ENCODE data around the gene IQCE.
"Not testable (repeated sequence)": the region's sequence is repeated elsewhere in the genome, so short reads cannot be mapped to it uniquely, and the experiment has no call there.

Gene IQCE

DNA sequence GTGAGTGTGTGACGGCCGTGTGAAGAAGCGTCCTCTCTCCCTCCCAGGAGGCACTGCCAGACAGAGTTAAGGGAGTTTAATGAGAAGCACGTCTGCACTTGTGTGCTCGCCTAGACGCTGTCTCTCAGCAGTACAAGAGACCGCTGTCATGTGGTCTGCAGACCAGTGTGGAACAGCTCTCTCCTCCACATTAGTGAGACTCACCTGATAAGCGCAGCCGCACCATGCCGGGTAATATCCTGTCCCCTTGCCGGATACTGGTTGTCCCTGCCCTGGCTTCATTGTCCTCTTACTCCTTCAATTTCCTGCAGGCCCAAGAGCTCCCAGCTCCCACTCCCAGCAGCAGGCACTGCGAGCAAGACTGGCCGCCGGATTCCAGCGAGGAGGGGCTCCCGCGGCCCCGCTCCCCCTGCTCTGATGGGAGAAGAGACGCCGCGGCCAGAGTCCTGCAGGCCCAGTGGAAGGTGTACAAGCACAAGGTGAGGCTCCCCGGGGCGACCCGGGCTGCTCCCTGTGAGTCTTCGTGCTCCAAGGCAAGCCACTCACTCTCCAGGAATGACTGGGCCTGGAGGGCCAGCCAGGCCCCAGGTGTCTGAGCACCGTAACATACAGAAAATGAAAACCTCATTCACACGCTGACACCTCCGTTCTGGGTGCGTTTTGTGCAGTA lies 39.5 kb downstream of the IQCE start:
- DNase-seq (ENCODE audit: low read depth in 1 of 2, low spot score in 1 of 2) = no peak

DNA sequence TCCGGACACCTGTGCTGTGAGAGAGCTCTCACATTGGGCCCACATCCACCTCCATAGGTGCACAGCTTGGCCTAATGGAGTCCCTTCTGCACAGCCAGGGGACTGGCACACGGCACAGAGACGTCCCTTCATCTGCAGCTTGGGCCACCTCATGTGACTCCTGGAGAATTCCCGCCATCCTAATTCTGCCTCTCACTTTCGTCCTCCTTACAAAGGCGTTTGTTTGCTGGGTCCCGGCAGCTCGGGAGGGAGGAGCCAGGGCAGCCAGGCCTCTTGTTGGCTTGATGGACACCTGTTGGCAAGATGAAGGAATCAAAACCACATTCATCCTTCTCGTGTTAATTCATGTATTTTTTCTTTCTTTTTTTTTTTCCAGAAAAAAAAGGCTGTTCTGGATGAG lies 42.3 kb downstream of the IQCE start:
- no peak for DNase-seq (ENCODE audit: low read depth in 1 of 2, low spot score in 1 of 2)

DNA sequence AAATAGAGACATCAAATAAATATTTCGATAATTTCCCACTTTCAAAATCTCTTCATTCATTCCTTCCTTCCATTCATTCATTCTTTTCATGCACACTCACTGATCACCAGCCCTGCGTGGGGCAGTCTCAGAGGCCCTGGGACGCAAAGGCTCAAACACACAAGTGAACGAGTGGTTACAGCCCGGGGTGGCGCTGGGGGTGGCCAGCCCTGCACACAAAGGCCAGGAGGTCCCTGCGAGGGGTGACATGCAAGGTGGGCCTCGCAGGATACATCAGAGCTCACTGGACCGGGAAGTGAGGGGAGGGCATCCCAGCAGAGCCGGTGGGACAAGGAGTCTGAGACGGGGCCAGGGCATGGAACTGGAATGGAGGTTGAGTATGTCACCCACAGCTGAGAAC lies 43.1 kb downstream of the IQCE start:
- no peak for DNase-seq (ENCODE audit: low read depth in 1 of 2, low spot score in 1 of 2)

DNA sequence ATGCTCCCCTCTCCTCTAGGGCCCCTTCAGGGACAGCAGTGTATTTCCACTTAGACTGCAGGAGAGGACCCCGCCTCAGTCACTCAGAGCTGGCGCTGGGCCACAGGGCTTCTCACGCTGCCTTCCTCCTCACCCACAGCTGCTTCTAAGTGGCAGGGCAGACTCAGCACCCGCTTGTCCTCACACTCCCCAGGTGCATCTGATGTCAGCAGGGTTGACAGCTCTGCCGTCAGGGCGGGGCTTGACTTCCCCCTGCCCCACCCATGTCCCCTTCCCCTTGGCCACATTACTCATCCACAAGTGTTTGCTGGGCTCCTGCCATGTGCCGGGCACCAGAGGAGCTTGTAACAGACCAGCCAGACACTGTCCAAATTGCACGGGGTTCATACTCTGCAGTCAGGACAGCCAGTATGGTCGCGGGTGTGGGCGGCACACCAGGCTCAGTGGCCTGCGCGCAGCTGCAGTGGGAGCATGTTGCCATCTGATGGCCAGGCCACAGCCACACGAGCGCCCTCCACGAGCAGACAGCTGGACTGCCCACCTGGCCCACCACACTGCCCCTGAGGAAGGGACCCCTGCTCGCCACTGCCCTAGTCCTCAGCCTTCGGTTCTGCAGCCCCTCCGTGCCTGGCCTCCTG lies 43.7 kb downstream of the IQCE start:
- no peak for DNase-seq (ENCODE audit: low read depth in 1 of 2, low spot score in 1 of 2)

DNA sequence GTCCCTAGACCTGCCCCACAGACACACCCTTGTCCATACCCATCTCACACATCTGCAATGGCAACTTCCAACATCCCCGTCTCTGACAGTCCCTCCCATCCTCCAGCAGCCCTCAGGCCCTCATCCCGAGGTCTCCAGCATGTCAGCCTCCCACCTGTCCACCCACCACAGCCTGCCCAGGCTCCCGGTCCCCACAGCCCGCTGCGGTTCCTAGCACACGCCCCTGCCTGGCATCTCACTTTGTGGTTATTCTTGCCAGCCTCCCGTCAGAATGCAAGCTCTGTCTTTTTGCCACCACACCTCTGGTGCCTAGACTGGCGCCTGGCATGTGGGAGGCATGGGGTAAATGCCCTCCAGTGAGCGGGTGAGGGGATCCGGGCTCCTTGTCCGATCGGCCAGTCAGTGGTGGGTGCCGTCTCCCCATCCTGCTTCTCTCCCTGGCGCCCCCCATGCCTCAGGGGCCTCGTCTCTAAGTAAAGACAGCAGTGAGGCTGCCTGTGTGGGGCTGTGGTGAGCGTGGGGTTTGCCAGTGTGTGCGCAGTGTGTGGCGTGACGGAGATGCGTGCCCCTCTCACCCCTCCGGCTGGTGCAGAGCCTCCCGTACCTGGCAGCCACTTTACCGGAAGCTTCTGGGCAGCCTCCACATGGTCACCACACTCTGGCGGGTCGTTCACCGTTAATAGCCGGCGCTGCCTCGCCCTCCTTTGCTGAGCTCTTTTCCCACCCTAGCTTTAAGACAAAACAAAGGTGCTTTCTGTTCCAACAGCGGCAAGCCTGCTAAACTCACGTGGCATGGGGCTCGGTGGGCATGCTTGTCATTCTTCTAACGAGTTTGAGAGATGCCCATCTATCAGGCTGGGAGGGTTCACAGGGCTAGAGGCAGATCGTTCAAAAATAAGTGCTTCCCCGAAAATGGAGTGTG lies 44.5 kb downstream of the IQCE start:
- DNase-seq (ENCODE audit: low read depth in 1 of 2, low spot score in 1 of 2) = no peak

DNA sequence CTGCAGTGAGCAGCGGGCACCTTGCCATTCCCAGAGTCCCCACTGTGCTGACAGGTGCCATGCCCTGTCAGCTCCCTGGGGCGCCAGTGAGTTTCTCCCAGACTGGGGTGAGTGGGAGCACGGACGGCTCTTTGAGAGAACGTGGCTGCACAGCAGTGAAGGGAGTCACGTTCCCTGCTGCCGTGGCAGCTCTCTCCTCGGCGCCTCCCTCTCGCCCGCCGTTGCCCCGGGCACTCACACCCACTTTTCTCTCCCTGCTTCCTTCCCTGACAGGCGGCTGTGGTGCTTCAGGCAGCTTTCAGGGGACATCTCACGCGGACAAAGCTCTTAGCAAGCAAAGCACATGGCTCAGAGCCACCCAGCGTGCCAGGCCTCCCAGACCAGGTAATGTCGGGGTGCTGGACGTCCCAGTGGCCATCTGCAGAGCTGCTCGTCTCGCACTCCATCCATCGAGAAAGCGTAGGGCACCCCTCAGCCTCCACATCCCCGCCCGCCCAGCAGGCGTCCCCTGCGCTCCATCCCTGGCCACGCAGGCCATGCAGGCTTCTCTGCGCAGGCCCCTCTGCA lies 45.9 kb downstream of the IQCE start:
- DNase-seq (ENCODE audit: low read depth in 1 of 2, low spot score in 1 of 2) = no peak

DNA sequence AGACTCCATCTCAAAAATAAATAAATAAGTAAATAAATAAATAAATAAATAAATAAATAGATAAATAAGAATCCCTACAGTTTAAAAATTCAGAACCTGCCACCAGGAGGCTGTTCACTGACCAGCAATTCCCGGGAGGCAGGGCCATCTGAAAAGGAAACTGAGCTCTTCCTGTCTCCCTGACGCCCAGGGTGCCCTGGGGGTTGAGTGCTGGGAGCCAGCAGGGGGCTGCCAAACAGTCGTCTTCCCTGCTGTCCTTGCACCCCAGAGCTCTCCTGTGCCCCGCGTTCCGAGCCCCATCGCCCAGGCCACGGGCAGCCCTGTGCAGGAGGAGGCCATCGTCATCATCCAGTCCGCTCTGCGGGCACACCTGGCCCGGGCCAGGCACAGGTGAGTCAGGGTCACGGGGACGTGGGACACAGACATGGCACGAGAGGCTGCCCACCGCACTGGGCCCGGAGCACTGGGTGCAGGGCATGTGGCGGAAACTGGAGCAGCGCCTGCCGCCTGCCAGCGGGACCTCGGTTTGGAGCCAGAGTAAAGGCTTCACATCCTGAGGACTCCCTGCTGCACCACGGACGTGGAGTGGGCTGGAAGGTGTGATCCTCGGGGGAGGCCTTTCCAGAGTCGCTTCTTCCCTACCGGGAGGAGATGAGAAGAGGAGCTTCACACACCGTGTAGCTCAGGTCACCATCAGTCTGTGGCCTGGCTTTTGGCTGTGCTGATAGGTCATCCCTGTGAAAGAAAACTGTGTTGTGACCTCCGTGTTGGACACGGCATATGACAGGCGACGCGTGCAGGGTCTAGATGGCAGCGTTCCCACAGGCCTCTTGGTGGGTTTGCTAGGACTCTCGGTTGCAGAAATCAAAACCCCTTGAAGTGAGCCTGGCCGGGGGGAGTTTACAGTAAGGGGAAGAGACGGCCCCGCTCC lies 47.1 kb downstream of the IQCE start:
- no peak for DNase-seq (ENCODE audit: low read depth in 1 of 2, low spot score in 1 of 2)

DNA sequence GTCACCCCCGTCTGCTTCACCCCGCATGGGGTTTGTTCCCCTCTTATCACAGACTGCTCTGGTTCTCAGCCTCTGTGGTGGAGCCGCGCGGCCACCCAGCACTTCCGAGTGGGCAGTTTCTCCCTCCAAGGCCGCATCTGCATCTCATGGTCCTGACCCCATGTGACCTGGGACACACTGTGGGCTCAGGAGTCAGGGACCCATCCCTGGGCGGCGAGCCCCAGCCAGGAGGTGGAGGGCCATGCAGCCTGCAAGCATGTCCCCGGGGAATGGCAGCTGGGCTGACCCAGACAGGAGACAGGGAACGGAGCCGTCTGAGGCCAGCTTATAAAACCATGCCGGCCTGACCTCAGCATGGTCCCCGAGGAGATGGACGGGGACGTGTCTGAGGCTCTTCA lies 47.8 kb downstream of the IQCE start:
- no peak for DNase-seq (ENCODE audit: low read depth in 1 of 2, low spot score in 1 of 2)

DNA sequence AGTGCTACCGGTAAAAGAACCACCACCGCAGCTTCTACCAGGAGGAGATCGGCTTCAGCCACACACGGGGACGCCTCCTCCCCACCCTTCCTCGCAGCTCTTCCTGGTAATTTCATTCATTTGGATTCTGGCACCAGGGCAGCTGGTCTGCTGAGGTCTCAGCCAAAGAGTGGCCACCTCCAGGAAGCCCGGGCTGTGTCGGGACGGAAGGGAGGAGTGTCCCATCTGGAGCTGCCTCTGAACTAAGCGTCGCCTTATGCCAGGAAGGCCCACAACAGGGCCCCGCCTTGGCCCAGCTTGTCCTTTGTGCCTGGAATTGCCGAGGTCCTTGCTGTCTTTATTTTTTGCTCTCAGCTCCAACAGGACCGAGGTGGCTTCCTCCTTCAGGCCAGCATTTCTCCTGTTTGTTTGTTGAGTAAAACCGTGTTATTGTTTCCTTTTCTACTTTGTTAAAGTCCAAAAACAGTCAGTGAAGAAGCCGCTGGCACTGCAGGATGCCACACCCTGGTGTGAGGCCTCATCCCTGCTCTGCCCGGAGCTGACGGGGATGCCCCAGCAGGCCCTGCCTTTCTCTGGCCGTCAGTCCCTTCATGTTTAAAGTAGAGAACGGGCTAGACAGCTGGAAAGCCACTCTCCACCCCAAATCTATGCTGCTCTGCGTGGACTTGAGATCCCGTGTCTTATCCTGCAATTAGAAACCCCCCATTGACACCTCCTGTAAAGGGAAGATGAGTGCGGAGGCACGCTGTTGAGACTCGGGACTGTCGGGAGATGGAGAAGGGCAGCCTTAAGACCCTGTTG lies 48.5 kb downstream of the IQCE start:
- DNase-seq (ENCODE audit: low read depth in 1 of 2, low spot score in 1 of 2) = no peak

DNA sequence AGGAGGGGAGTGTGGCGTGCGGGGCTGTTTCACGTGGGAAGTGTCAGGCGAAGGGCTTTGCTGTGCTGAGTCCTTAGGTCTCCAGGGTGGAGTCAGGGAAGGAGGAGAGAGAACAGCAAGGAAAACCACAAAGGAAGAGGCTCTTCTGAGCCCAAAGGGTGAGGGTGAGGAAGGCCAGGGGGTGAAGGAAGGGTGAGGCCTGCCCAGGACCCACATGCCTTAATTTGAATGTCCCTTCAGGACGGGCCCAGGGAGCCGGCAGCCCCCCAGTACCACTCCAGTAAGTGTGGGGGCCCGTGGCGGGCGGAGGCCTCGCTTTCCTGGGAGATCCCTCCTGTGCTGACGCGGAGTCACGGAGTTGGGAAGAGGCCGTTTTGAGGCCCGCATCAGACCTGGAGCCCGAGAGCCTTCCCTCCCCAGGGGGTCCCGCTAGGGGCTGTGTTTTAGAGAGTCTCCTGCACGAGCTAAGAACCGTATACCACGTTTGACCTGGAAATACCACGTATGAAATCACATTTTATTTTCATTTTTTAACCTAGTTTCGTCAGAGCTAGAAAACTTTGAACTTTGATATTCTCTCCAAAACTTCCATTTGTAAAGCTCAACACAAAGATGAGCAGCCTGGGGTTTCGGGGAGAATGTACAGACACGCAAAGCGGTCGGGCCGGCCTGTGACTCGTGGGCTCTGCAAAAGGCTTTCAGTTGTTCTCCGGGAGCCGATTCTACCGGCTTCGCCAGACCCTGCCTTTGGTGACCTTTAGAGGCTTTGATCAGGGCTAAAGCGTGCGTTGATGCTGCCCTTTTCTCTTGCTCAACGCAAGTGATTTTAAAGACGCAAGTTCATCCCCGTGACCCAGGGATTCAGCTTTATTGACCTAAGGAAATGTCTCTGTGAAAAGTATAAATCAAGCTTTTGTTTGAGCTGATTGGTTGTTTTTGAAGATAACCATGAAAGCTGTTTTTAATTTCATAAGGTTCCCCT lies 49.4 kb downstream of the IQCE start:
- no peak for DNase-seq (ENCODE audit: low read depth in 1 of 2, low spot score in 1 of 2)

DNA sequence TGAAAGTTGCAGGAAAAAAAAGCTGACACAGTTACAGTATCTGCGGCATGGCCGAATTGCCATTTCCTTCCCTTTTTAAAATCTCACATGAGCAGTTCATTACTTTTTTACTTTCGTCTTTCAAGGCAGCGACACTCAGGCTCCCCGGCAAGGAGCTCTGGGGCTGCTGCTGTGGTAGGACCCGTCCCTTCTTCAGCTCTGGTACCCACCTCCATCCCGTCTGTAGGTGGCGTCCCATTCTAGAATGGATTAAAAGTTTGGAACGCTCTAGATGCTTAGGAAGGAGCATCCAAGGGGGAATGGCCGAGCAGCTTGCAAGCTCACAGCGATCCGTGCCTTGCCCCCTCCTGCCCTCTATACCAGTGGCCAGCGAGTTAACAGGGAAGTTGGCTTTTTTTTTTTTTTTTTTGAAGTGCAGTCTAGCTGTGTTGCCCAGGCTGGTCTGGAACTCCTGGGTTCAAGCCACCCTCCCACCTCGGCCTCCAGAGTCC lies 50.2 kb downstream of the IQCE start:
- no peak for DNase-seq (ENCODE audit: low read depth in 1 of 2, low spot score in 1 of 2)

DNA sequence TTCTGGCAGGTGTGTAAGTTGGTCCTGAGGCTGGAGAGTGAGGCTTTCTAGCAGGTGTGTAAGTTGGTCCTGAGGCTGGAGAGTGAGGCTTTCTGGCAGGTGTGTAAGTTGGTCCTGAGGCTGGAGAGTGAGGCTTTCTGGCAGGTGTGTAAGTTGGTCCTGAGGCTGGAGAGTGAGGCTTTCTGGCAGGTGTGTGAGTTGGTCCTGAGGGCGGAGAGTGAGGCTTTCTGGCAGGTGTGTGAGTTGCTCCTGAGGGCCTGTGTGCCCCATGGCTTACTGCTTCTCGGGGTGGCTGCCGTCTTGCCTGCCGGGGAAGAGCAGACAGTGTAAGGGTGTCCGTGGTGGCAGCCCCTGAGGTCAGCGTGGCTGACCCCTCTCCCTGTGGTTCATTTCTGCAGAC lies 50.9 kb downstream of the IQCE start:
- DNase-seq (ENCODE audit: low read depth in 1 of 2, low spot score in 1 of 2) = not testable (repeated sequence)

DNA sequence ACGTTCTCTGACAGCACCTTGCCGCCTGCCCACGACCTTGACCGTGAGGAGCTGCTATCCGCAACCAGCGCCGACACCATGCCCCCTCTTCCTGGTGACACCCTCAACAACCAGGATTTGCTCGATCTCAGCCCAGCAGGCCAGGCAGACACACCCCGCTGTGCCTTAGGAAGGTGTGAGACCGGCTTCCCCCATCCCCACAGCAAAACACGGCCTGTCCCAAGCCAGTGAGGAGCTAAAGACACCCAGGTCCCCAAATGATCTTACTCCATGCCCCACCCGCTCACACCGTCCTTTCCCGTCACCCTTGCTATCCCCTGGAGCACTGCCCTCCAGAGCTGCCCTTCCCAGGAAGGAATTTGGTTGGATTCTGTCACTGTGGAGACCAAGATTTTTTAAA lies 51.7 kb downstream of the IQCE start:
- no peak for DNase-seq (ENCODE audit: low read depth in 1 of 2, low spot score in 1 of 2)

DNA sequence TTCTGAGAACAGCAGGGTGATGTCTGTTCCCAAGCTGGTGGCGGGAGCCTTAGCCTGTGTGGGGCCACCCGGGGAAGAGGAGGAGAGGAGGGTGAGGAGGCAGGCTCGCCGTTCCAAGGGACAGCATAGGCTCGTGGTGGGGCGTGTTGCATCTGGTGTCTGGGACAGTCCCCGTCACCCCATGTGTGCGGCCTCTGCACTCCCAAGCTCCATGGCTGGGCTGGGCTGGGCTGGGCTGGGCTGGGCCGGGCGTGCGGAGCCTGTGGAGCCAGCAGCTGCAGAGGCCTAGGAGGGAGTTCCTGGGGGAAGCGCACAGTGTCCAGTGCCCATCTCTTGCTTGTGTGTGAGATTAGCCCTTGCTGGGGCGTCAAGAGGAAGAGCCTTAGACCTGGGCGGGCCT lies 52.1 kb downstream of the IQCE start:
- DNase-seq (ENCODE audit: low read depth in 1 of 2, low spot score in 1 of 2) = no peak

DNA sequence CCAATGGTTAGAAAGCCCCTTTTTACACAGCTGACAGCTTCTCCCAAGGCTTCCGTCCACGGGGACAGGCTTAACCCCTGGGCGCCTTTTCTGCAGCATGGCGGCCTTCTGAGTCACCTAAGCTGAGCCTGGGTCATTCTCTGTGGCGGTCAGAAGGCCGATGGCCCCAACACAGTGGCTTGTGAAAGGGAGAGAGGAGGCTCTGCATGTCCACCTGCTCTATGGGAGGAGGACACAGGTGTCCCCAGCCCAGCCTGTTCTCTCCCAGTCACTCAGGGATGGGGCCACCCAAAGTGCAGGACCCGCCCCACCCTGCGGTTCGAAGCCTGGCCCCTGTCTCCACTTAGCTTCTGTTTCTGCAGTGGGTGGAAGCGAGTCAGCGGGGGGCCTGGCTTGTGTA lies 52.6 kb downstream of the IQCE start:
- no peak for DNase-seq (ENCODE audit: low read depth in 1 of 2, low spot score in 1 of 2)

DNA sequence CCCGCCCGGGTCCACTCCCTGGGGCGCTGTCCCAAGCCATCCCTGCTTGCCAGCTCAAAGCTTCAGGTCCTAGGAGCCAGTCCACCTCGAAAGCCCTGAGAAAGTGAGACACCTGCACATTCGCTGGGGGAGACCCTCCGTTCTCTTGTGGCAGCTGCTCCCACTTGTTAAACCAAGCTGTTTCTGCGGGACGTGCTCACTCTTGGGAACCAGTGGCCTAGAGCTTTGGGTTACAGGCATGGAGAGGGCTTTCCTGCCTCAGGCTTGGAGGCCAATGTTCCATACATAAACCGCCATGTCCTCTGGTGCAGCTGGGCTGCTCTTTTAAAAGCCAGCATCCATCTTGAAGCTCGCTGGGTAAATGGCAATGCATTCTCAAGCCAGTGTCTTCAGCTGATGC lies 53.1 kb downstream of the IQCE start:
- DNase-seq (ENCODE audit: low read depth in 1 of 2, low spot score in 1 of 2) = no peak

DNA sequence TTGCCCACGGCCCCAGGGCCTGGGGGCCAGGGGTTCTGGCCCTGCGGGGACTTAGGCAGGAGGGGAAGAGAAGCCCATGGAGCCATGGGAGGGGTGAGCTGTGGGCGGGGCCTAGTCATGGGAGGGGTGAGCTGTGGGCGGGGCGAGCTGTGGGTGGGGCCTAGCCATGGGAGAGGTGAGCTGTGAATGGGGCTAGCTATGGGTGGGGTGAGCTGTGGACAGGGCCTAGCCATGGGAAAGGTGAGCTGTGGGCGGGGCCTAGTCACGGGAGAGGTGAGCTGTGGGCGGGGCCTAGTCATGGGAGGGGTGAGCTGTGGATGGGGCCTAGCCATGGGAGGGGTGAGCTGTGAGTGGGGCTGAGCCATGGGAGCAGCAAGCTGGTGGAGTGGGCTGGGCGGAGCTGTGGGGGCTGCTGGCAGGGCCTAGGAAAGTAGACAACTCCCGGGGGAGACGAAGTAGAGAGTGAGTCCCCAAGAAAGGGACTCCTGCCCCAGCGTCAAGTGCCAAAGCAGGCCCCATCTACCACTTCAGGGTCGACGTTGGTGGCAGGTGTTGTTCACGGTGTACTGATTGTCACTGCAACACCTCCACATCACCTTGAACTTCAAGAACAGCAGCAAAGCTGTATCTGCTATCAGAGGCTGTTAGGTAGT lies 53.8 kb downstream of the IQCE start:
- no peak for DNase-seq (ENCODE audit: low read depth in 1 of 2, low spot score in 1 of 2)

Data from activated CD4-positive, alpha-beta T cell treated with anti-CD3 and anti-CD28 coated beads, Interleukin-2, amount 50 U/mL, for 24 hours (primary cell).